OCI-LY1 (cell line): Measurements from ENCODE around the gene CHN2.

Experiments used
- H2AFZ ChIP-seq: fragments of 200-600 bp; sonication (generic), shearing (Covaris generic); 2 replicates; pipeline ENCODE4 v1.6.0; 2014; ENCODE audit warnings: antibody characterized with exemption, mild to moderate bottlenecking, low read length
- H3F3A ChIP-seq: fragments of 200-600 bp; sonication (generic), shearing (Covaris generic); 2 replicates; pipeline ENCODE4 v1.6.0; 2014; ENCODE audit warnings: mild to moderate bottlenecking, antibody characterized with exemption, low read length, moderate library complexity; ENCODE audit not compliant: insufficient read depth
- H3K27ac ChIP-seq: fragments of 200-600 bp; sonication (generic); 2 replicates; pipeline ENCODE4 v1.5.1; 2014; ENCODE audit warnings: low read length, mixed run types, mild to moderate bottlenecking, low read depth; ENCODE audit not compliant: poor library complexity, severe bottlenecking
- H3K27me3 ChIP-seq: fragments of 200-600 bp; sonication (generic); 2 replicates; pipeline ENCODE4 v1.6.0; 2014; ENCODE audit warnings: antibody characterized with exemption, mild to moderate bottlenecking, low read length, moderate library complexity; ENCODE audit not compliant: insufficient read depth
- H3K36me3 ChIP-seq: fragments of 200-600 bp; sonication (generic); 2 replicates; pipeline ENCODE4 v1.6.1; 2014; ENCODE audit warnings: mild to moderate bottlenecking, antibody characterized with exemption, low read length, moderate library complexity, mixed read lengths; ENCODE audit not compliant: insufficient read depth
- H3K4me1 ChIP-seq: fragments of 200-600 bp; sonication (generic); 2 replicates; pipeline ENCODE4 v1.5.1; 2014; ENCODE audit warnings: mild to moderate bottlenecking, low read length, moderate library complexity; ENCODE audit not compliant: insufficient read depth, severe bottlenecking
- H3K4me2 ChIP-seq: fragments of 200-600 bp; sonication (generic), shearing (Covaris generic); 2 replicates; pipeline ENCODE4 v1.6.1; 2014; ENCODE audit warnings: low read length
- H3K4me3 ChIP-seq: fragments of 200-600 bp; sonication (generic); 2 replicates; pipeline ENCODE4 v1.5.1; 2014; ENCODE audit warnings: low read length, low read depth, mild to moderate bottlenecking, mixed read lengths; ENCODE audit not compliant: poor library complexity, severe bottlenecking
- H3K79me2 ChIP-seq: fragments of 200-600 bp; shearing (Covaris generic); 2 replicates; pipeline ENCODE4 v1.6.1; 2016; ENCODE audit warnings: mixed run types, low read length, mixed read lengths; ENCODE audit not compliant: insufficient read depth
- H3K9ac ChIP-seq: fragments of 200-600 bp; sonication (generic), shearing (Covaris generic); 2 replicates; pipeline ENCODE4 v1.6.1; 2014; ENCODE audit warnings: mild to moderate bottlenecking, low read length, mixed read lengths
- H3K9me2 ChIP-seq: fragments of 200-600 bp; sonication (generic), shearing (Covaris generic); 2 replicates; pipeline ENCODE4 v1.6.1; 2014; ENCODE audit warnings: low read depth, mild to moderate bottlenecking, low read length, mixed read lengths
- H3K9me3 ChIP-seq: fragments of 200-600 bp; shearing (Covaris generic); 2 replicates; pipeline ENCODE4 v1.6.1; 2014; ENCODE audit warnings: low read length, mixed read lengths
- H4K20me1 ChIP-seq: fragments of 200-600 bp; sonication (generic), shearing (Covaris generic); 2 replicates; pipeline ENCODE4 v1.6.0; 2016; ENCODE audit warnings: mild to moderate bottlenecking, low read length; ENCODE audit not compliant: insufficient read depth
- CTCF ChIP-seq: fragments of 200-600 bp; sonication (generic), shearing (Covaris generic); IDR thresholded peaks from 2 replicates; pipeline ENCODE4 v1.5.1; 2017; ENCODE audit warnings: mild to moderate bottlenecking, antibody characterized with exemption, low read length, moderate library complexity, mixed read lengths
- EZH2 ChIP-seq: fragments of 200-600 bp; sonication (generic), shearing (Covaris generic); IDR thresholded peaks from 2 replicates; pipeline ENCODE4 v1.8.0; 2017; ENCODE audit warnings: borderline replicate concordance, mixed run types, mild to moderate bottlenecking, antibody characterized with exemption, low read length, moderate library complexity, mixed read lengths

Gene CHN2

GRCh38 chr7:29350351-29350750 is 155.8 kb downstream of the CHN2 start:
- no peak overlapping the region for H3K9ac ChIP-seq
- no peaks in the 10 kb centered on the region for H3F3A ChIP-seq
- H3K9me2 ChIP-seq, result no peaks in the 10 kb centered on the region
- H3K4me3 ChIP-seq, result no peak overlapping the region
- no peak overlapping the region for H2AFZ ChIP-seq
- no peak for TF ChIP-seq EZH2
- no peak for TF ChIP-seq CTCF
- H3K27me3 ChIP-seq, result no peaks in the 10 kb centered on the region
- H3K79me2 ChIP-seq, result no peaks in the 10 kb centered on the region
- H3K9me3 ChIP-seq, result no peaks in the 10 kb centered on the region
- H3K27ac ChIP-seq, result no peak overlapping the region
- no peaks in the 10 kb centered on the region for H4K20me1 ChIP-seq
- no peak overlapping the region for H3K4me2 ChIP-seq
- H3K36me3 ChIP-seq, result no peaks in the 10 kb centered on the region
- no peaks in the 10 kb centered on the region for H3K4me1 ChIP-seq

GRCh38 chr7:29352041-29352440 is 157.5 kb downstream of the CHN2 start:
- no peaks in the 10 kb centered on the region for H3K4me1 ChIP-seq
- H3K9me2 ChIP-seq, result no peaks in the 10 kb centered on the region
- H3K79me2 ChIP-seq, result no peaks in the 10 kb centered on the region
- H3F3A ChIP-seq, result no peaks in the 10 kb centered on the region
- no peak overlapping the region for H3K4me2 ChIP-seq
- no peak overlapping the region for H3K9ac ChIP-seq
- TF ChIP-seq CTCF (no peak), EZH2 (no peak)
- H4K20me1 ChIP-seq, result no peaks in the 10 kb centered on the region
- H2AFZ ChIP-seq, result no peak overlapping the region
- no peak overlapping the region for H3K4me3 ChIP-seq
- H3K36me3 ChIP-seq, result no peaks in the 10 kb centered on the region
- no peaks in the 10 kb centered on the region for H3K27me3 ChIP-seq
- H3K9me3 ChIP-seq, result no peaks in the 10 kb centered on the region
- H3K27ac ChIP-seq, result no peak overlapping the region

- TF ChIP-seq EZH2 (no peak), CTCF (no peak)
- Histone ChIP-seq H3K27ac (no peak overlapping the region), H3K9ac (no peak overlapping the region), H3K4me3 (no peak overlapping the region), H3K4me2 (no peak overlapping the region), H3K9me3 (no peaks in the 10 kb centered on the region), H3F3A (no peaks in the 10 kb centered on the region), H3K79me2 (no peaks in the 10 kb centered on the region), H2AFZ (no peak overlapping the region), H3K36me3 (no peaks in the 10 kb centered on the region), H4K20me1 (no peaks in the 10 kb centered on the region), H3K9me2 (no peaks in the 10 kb centered on the region), H3K27me3 (no peaks in the 10 kb centered on the region; the same call in 1 of the 2 replicates), H3K4me1 (no peaks in the 10 kb centered on the region)
These were observed 159.2 kb downstream of the CHN2 start for GRCh38 chr7:29353810-29354209.
